Cardiac septum (tissue), 1 donor: ENCODE measurements around the gene XPNPEP1. TPM values are rescaled to one million over a fixed set of nuclear protein-coding genes. Genes with fewer than 3 reads are reported as not detected.

Experiments
- DNase-seq: peaks from one replicate; pipeline ENCODE4 v3.0.0-alpha.2; 2020; ENCODE audit warnings: low spot score
- intact Hi-C: fragments of 100-400 bp; cut with DNase I; formaldehyde crosslinking; loops from one replicate; pipeline ENCODE4 v1.14.0; 2022
- total RNA-seq: library from RNA; stranded (reverse); fragmentation: NEBNext Ultra II Directional; extraction: Animal tissue kit (Norgen Biotek cat#: 25700); gene quantifications from one replicate; pipeline ENCODE4 v1.2.1, GENCODE V29; 2021
- donor health status: DM: no; HTN: no; CAD: no.

Gene XPNPEP1
- total RNA-seq, 1 donor from 2014 or later = 43.5 TPM

GRCh38 chr10:109838592-109839244, 84.6 kb downstream of the XPNPEP1 start:
- DNase-seq = no peak
- intact Hi-C loops = no loop called here

DNA sequence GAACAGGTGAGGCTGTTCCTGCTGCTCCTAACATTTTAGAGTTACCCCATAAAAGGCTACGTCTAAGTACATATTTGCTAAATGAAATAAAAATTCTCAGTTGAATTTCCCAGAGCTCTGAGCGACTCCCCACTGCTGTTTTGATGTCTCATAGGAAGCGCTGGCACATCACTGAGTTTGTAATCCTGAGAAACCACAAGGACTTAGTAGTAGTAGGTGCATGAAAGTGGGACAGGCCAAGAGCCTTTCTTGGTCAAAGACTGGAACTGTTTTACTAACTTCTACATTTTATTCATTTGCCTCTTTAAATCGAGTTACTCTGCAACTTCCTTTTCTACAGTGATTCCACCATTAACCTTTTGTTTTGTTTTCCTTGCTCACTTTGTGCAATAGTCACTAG, 85.9 kb downstream of the XPNPEP1 start:
- intact Hi-C loops = no loop called here
- DNase-seq = no peak

- no peak for DNase-seq
- intact Hi-C loops = no loop called here
These were observed 88.1 kb downstream of the XPNPEP1 start for GRCh38 chr10:109835257-109835656.

DNA sequence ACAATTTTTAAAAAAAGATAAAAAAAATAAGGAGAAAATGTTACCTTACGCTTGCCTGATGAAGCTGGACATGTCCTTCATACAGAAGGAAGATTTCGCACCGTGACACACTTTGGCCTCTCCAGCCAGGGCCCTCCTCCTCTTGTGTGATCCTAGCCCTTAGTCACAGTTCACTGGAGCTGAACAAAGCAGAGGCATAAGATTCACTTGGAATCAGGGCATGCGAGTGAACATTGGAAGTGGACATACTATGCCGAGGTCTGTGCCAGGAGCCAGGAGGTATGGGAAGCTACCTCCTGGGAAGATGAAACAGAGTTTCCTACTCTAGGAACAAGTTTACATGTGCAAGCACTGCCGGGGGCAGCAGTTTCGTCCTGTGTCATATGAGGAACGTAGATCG, 91.5 kb downstream of the XPNPEP1 start:
- no peak for DNase-seq
- intact Hi-C loops = no loop called here

- intact Hi-C loops = no loop called here
- no peak for DNase-seq
These were observed 99.1 kb downstream of the XPNPEP1 start for GRCh38 chr10:109824206-109824605.

DNA sequence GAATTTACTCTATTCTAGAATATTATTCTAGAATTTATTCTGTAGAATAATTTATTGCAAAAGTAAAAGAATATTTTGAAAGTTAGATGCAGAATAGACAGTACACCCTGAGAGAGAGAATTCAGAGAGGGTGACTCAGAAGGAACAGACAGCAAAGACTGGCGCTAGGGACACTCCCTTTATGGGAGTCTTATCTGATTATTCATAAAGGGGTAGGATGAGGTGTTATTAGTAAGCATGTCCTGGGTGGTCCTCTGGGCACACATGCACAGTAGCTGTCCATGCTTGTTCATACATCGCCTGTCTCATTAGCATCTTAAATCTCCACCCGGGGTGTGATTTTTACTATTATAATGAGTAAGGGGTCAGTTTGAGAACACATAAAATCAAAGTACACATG, 100.1 kb downstream of the XPNPEP1 start:
- no peak for DNase-seq
- intact Hi-C loops = no loop called here

DNA sequence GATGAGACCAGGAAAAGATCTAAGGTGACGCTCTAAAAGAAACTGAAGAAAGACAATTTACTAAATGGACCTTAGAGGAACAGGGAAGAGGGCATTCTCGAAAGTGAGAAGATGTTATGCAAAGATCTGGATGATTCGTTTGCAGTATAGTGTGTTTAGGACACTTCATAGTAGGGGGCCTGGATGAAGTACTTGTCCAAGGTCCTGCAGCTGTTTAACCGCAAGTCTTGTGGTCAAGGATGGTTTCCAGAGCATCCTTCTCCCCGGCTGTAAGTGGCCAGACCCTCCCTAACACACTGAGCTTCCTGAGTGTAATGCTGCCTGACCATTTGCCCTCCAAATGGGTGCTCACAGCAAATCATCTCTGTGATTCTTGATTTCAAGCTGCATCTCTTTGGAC, 101.6 kb downstream of the XPNPEP1 start:
- DNase-seq = no peak
- intact Hi-C loops = no loop called here

DNA sequence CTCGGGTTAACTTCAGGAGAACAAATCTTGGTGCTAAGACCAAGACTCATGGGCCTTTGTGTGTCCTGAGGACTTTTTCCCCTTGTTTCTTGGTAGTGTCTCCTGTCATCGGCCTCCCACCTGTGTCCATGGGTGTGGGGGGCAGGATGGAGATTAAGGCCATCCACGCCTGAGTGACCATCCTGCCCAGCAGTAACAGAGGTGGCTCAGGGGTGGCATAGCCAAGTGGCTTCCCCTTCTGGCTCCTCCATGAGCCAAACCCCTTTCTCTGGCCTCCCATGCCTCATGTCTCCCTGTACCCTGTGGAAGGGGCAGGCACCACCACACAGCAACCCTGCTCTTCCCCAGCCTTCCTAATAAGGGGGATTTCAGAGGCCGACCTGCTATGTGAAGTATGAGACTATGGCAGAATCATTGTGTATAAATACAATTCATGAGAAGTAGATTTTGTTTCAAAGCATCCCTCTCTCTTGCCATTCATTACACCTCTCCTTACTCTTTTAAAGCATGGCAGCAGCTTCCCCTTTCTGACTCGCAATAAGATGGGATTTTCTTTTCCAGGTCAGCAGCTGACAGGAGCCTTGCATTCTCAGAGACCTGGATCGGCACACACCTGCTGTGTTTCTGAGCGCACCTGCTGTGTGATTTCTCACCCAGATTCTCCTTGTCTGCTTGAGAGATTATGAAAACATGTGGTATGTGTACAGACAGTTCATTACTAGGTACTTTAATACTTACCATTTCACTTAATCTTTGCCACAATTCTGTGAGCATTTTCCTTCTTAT, 102.5 kb downstream of the XPNPEP1 start:
- no peak for DNase-seq
- intact Hi-C loops = no loop called here

DNA sequence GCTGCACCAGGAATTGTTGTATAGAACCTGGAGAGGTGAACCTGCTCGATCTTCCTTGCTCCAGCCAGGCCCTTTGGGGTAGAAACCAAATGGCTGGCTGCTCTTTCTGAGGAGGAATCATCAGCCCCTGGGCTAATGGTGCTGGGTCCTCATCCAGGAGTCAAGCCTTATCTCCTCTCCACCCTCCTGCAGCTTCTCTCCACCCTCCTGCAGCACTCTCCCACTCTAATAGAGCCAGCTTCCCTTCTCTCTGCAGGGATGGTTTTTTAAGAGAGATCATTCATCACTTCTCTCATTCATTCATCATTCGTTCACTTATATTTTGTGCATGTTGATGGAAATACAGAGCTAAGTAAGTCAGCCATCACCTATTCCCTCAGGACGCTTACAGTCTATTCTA, 103.5 kb downstream of the XPNPEP1 start:
- intact Hi-C loops = no loop called here
- no peak for DNase-seq

Other genes starting within 250 kb of the XPNPEP1 start
- 77.2 TPM for gene ADD3, start 84.5 kb upstream of the XPNPEP1 start, total RNA-seq